ENCODE data around the gene PRR23E. TPM values are rescaled to one million over a fixed set of nuclear protein-coding genes. Genes with fewer than 3 reads are reported as not detected.

The PRR23E gene
- total and polyA plus RNA-seq, 7 donors, result not detected

GRCh38 chr3:127147291-127147885, 45.5 kb upstream of the PRR23E start:
- H3K9me3 ChIP-seq, result no peaks in the 10 kb centered on the region
- H3K36me3 ChIP-seq, result no peaks in the 10 kb centered on the region
- H3K4me1 ChIP-seq, result no peaks in the 10 kb centered on the region
- peaks cover 0 to 3% (median 0%) of the 10 kb centered on the region in 3 donors for H3K27me3 ChIP-seq
- H3K27ac ChIP-seq, result no peak overlapping the region
- DNase-seq, result no peak
- TF ChIP-seq CTCF (IDR thresholded peaks at IDR 0.05) (no peak), EP300 (IDR thresholded peaks at IDR 0.05) (no peak), POLR2AphosphoS5 (IDR thresholded peaks at IDR 0.05) (no peak), POLR2A (IDR thresholded peaks at IDR 0.05) (no peak)
- 84 to 88% methylated on average over 8 of the region's 8 CpGs for WGBS, 2 donors
- intact Hi-C loops (cut with DNase I), result no loop called here
- no peak overlapping the region for H3K4me3 ChIP-seq

GRCh38 chr3:127149621-127150310, 43.2 kb upstream of the PRR23E start:
- WGBS, 2 donors, result 78 to 80% methylated on average over 6 of the region's 6 CpGs
- peak; percentile 22 for DNase-seq
- Histone ChIP-seq H3K36me3 (no peaks in the 10 kb centered on the region), H3K9me3 (no peaks in the 10 kb centered on the region), H3K27me3 (peaks cover 0 to 3% (median 0%) of the 10 kb centered on the region in 3 donors), H3K27ac (no peak overlapping the region), H3K4me3 (no peak overlapping the region), H3K4me1 (no peaks in the 10 kb centered on the region)
- TF ChIP-seq POLR2AphosphoS5 (IDR thresholded peaks at IDR 0.05), result no peak
- no peak for TF ChIP-seq EP300 (IDR thresholded peaks at IDR 0.05)
- no peak for TF ChIP-seq POLR2A (IDR thresholded peaks at IDR 0.05)
- TF ChIP-seq CTCF (IDR thresholded peaks at IDR 0.05), result no peak
- intact Hi-C loops (cut with DNase I), result no loop called here

- Histone ChIP-seq H3K27me3 (peaks cover 0 to 3% (median 0%) of the 10 kb centered on the region in 3 donors), H3K4me3 (no peak overlapping the region), H3K27ac (no peak overlapping the region), H3K4me1 (no peaks in the 10 kb centered on the region), H3K36me3 (no peaks in the 10 kb centered on the region), H3K9me3 (no peaks in the 10 kb centered on the region)
- intact Hi-C loops (cut with DNase I), result no loop called here
- WGBS, 2 donors, result 80 to 86% methylated on average over 15 of the region's 15 CpGs
- TF ChIP-seq POLR2AphosphoS5 (IDR thresholded peaks at IDR 0.05) (no peak), CTCF (IDR thresholded peaks at IDR 0.05) (no peak)
- DNase-seq, result peak; percentile 30
Observed at GRCh38 chr3:127150513-127151250, 42.2 kb upstream of the PRR23E start.

GRCh38 chr3:127151251-127151564, 41.7 kb upstream of the PRR23E start:
- no peak overlapping the region for H3K27ac ChIP-seq
- intact Hi-C loops (cut with DNase I), result no loop called here
- no peaks in the 10 kb centered on the region for H3K4me1 ChIP-seq
- no peak overlapping the region for H3K4me3 ChIP-seq
- DNase-seq, result no peak
- H3K36me3 ChIP-seq, result no peaks in the 10 kb centered on the region
- TF ChIP-seq EP300 (IDR thresholded peaks at IDR 0.05), result no peak
- no peak for TF ChIP-seq POLR2AphosphoS5 (IDR thresholded peaks at IDR 0.05)
- TF ChIP-seq CTCF (IDR thresholded peaks at IDR 0.05), result no peak
- TF ChIP-seq POLR2A (IDR thresholded peaks at IDR 0.05), result no peak
- no peaks in the 10 kb centered on the region for H3K9me3 ChIP-seq
- H3K27me3 ChIP-seq, result peaks cover 0 to 3% (median 1%) of the 10 kb centered on the region in 3 donors
- WGBS, 2 donors, result 94 to 95% methylated on average over 9 of the region's 9 CpGs
